ENCODE data around the gene RPL11. TPM values are rescaled to one million over a fixed set of nuclear protein-coding genes. Genes with fewer than 3 reads are reported as not detected.

The RPL11 gene
- total RNA-seq, 1 experiment from 2014 or later, result 1,206 TPM

GRCh38 chr1:23699280-23700179, 7.9 kb downstream of the RPL11 start:
- Histone ChIP-seq H3K27me3 (replicated peaks; ENCODE audit: insufficient read depth, low read depth, low read length, poor library complexity) (no peaks in the 10 kb centered on the region), H3K9me3 (ENCODE audit: low read depth, low read length, poor library complexity, severe bottlenecking) (no peaks in the 10 kb centered on the region), H3K4me3 (ENCODE audit: low read depth, low read length, poor library complexity, severe bottlenecking) (no peak overlapping the region), H3K4me1 (ENCODE audit: insufficient read depth, low read length, poor library complexity, severe bottlenecking) (peaks cover 13% of the 10 kb centered on the region), H3K36me3 (ENCODE audit: insufficient read depth, low read length, poor library complexity, severe bottlenecking) (peaks cover 92% of the 10 kb centered on the region), H3K27ac (ENCODE audit: low read depth, low read length, poor library complexity, severe bottlenecking) (no peak overlapping the region)
- no TSS peak for BruUV-seq (replicated peaks)
- TF ChIP-seq EZH2 (IDR thresholded peaks at IDR 0.05; ENCODE audit: borderline replicate concordance, low read depth, low read length, poor library complexity, severe bottlenecking) (no peak), CTCF (conservative IDR thresholded peaks at IDR 0.05; ENCODE audit: low read depth, low read length) (no peak)
- DNase-seq (ENCODE audit: low spot score), result no peak
- CTCF ChIA-PET, result interaction anchor here (0.6 kb wide), 1 partner anchor 27 kb away, joined by 9 read pairs; no protein-coding TSS in a partner anchor
- intact Hi-C loops (cut with micrococcal nuclease; ENCODE audit: unreplicated experiment), result no loop called here
- POLR2A ChIA-PET (ENCODE audit: low non-redundant PET), result no interaction called here

DNA sequence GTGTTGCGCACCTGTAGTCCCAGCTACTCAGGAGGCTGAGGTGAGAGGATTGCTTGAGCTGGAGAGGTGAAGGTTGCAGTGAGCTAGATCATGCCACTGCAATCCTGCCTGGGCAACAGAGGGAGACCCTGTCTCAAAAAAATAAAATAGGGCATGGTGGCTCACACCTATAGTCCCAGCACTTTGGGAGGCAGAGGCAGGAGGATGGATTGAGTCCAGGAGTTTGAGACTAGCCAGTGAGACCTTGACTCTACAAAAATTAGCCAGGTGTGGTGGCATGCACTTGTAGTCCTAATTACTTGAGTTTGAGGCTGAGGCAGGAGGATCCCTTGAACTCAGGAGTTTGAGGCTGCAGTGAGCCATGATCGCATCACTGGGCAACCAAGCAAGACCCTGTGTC, 9.7 kb downstream of the RPL11 start:
- Histone ChIP-seq H3K4me1 (ENCODE audit: insufficient read depth, low read length, poor library complexity, severe bottlenecking) (no peaks in the 10 kb centered on the region), H3K4me3 (ENCODE audit: low read depth, low read length, poor library complexity, severe bottlenecking) (no peak overlapping the region), H3K36me3 (ENCODE audit: insufficient read depth, low read length, poor library complexity, severe bottlenecking) (peaks cover 84% of the 10 kb centered on the region), H3K9me3 (ENCODE audit: low read depth, low read length, poor library complexity, severe bottlenecking) (no peaks in the 10 kb centered on the region), H3K27me3 (replicated peaks; ENCODE audit: insufficient read depth, low read depth, low read length, poor library complexity) (no peaks in the 10 kb centered on the region), H3K27ac (ENCODE audit: low read depth, low read length, poor library complexity, severe bottlenecking) (no peak overlapping the region)
- DNase-seq (ENCODE audit: low spot score), result no peak
- intact Hi-C loops (cut with micrococcal nuclease; ENCODE audit: unreplicated experiment), result no loop called here
- ChIA-PET CTCF (no interaction called here), POLR2A (ENCODE audit: low non-redundant PET) (no interaction called here)
- TF ChIP-seq EZH2 (IDR thresholded peaks at IDR 0.05; ENCODE audit: borderline replicate concordance, low read depth, low read length, poor library complexity, severe bottlenecking) (no peak), CTCF (conservative IDR thresholded peaks at IDR 0.05; ENCODE audit: low read depth, low read length) (no peak)
- no TSS peak for BruUV-seq (replicated peaks)

GRCh38 chr1:23701996-23702395, 10.4 kb downstream of the RPL11 start:
- no peaks in the 10 kb centered on the region for H3K4me1 ChIP-seq (ENCODE audit: insufficient read depth, low read length, poor library complexity, severe bottlenecking)
- H3K36me3 ChIP-seq (ENCODE audit: insufficient read depth, low read length, poor library complexity, severe bottlenecking), result peaks cover 77% of the 10 kb centered on the region
- BruUV-seq (replicated peaks), result no TSS peak
- no peak overlapping the region for H3K27ac ChIP-seq (ENCODE audit: low read depth, low read length, poor library complexity, severe bottlenecking)
- H3K9me3 ChIP-seq (ENCODE audit: low read depth, low read length, poor library complexity, severe bottlenecking), result no peaks in the 10 kb centered on the region
- intact Hi-C loops (cut with micrococcal nuclease; ENCODE audit: unreplicated experiment), result no loop called here
- CTCF ChIA-PET, result no interaction called here
- no peak for DNase-seq (ENCODE audit: low spot score)
- no peak overlapping the region for H3K4me3 ChIP-seq (ENCODE audit: low read depth, low read length, poor library complexity, severe bottlenecking)
- no peaks in the 10 kb centered on the region for H3K27me3 ChIP-seq (replicated peaks; ENCODE audit: insufficient read depth, low read depth, low read length, poor library complexity)
- TF ChIP-seq EZH2 (IDR thresholded peaks at IDR 0.05; ENCODE audit: borderline replicate concordance, low read depth, low read length, poor library complexity, severe bottlenecking) (no peak), CTCF (conservative IDR thresholded peaks at IDR 0.05; ENCODE audit: low read depth, low read length) (no peak)
- POLR2A ChIA-PET (ENCODE audit: low non-redundant PET), result no interaction called here
